CD4-positive, alpha-beta memory T cell (primary cell): ENCODE measurements around the gene TTC9C. TPM values are rescaled to one million over a fixed set of nuclear protein-coding genes. Genes with fewer than 3 reads are reported as not detected.

Source experiments
- CTCF ChIA-PET: fragments of 350-600 bp; sonication (Branson Sonifier 250); formaldehyde crosslinking; loops from one replicate; lab custom pipeline; 2021; ENCODE audit warnings: inconsistent platforms; ENCODE audit not compliant: partially characterized antibody; lab: Charles Lee
- POLR2A ChIA-PET: fragments of 350-600 bp; sonication (Branson Sonifier 250); formaldehyde crosslinking; loops from one replicate; lab custom pipeline; 2021; ENCODE audit not compliant: partially characterized antibody; lab: Charles Lee
- DNase-seq, 5 donors: peaks; one replicate each; pipeline versions ENCODE4 v3.0.0 to v3.0.0-alpha.2; 2020 to 2022; ENCODE audit warnings: mixed read lengths in 1 of 5
- H3K27ac ChIP-seq: one replicate; pipeline ENCODE4 v1.7.0; 2013; ENCODE audit warnings: low read depth, low read length
- H3K27me3 ChIP-seq: 2 replicates; pipeline ENCODE4 v1.7.0; 2013; ENCODE audit warnings: mild to moderate bottlenecking, low read length, moderate library complexity; ENCODE audit not compliant: insufficient read depth
- H3K36me3 ChIP-seq: 2 replicates; pipeline ENCODE4 v1.7.0; 2013; ENCODE audit warnings: mild to moderate bottlenecking, low read length, moderate library complexity; ENCODE audit not compliant: insufficient read depth
- H3K4me1 ChIP-seq: 2 replicates; pipeline ENCODE4 v1.7.0; 2013; ENCODE audit warnings: mild to moderate bottlenecking, low read length, moderate library complexity; ENCODE audit not compliant: insufficient read depth
- H3K4me3 ChIP-seq, 2 donors: one replicate each; pipeline ENCODE4 v1.7.0; 2013; ENCODE audit warnings: low read length in 2 of 2, mild to moderate bottlenecking in 1 of 2
- H3K9me3 ChIP-seq, 2 donors: one replicate each; pipeline ENCODE4 v1.7.0; 2013; ENCODE audit warnings: low read length in 2 of 2, control low read depth in 1 of 2; ENCODE audit not compliant: control insufficient read depth in 1 of 2
- H3K27ac Mint-ChIP-seq, 7 donors: one replicate each; pipeline ENCODE4 v1.8.0; 2020 to 2021; ENCODE audit warnings: mixed read lengths in 7 of 7, mild to moderate bottlenecking in 6 of 7, inconsistent platforms in 3 of 7, moderate library complexity in 3 of 7
- H3K27me3 Mint-ChIP-seq, 2 donors: one replicate each; pipeline ENCODE4 v1.8.0; 2020 to 2021; ENCODE audit warnings: mixed read lengths in 2 of 2
- H3K36me3 Mint-ChIP-seq, 2 donors: one replicate each; pipeline ENCODE4 v1.8.0; 2020 to 2021; ENCODE audit warnings: mixed read lengths in 2 of 2, inconsistent platforms in 1 of 2, mild to moderate bottlenecking in 1 of 2
- H3K4me1 Mint-ChIP-seq, 4 donors: one replicate each; pipeline ENCODE4 v1.8.0; 2020 to 2021; ENCODE audit warnings: mixed read lengths in 4 of 4, mild to moderate bottlenecking in 1 of 4
- H3K4me3 Mint-ChIP-seq, 8 donors: one replicate each; pipeline ENCODE4 v1.8.0; 2020 to 2021; ENCODE audit warnings: mixed read lengths in 8 of 8, mild to moderate bottlenecking in 7 of 8, moderate library complexity in 6 of 8, inconsistent platforms in 3 of 8
- H3K9me3 Mint-ChIP-seq, 8 donors: one replicate each; pipeline ENCODE4 v1.8.0; 2020 to 2021; ENCODE audit warnings: mixed read lengths in 8 of 8, mild to moderate bottlenecking in 5 of 8, inconsistent platforms in 3 of 8, moderate library complexity in 1 of 8
- intact Hi-C: fragments of 100-400 bp; cut with micrococcal nuclease; formaldehyde crosslinking; loops from one replicate; pipeline ENCODE4 v1.15.1; 2023
- polyA plus RNA-seq, 2 donors: library from polyadenylated mRNA; unstranded; fragments of 300-500 nt; fragmentation: Illumina TruSeq; gene quantifications; one replicate each; pipeline ENCODE4 v1.2.3, GENCODE V29; 2021
- total RNA-seq, 2 experiments: library from RNA; stranded (reverse); gene quantifications; one replicate each; pipeline ENCODE4 v1.2.3, GENCODE V29; 2021

TTC9C gene
- total and polyA plus RNA-seq, 4 experiments from 2014 or later = 10.2 to 53.5 (median 38.4) TPM

DNA sequence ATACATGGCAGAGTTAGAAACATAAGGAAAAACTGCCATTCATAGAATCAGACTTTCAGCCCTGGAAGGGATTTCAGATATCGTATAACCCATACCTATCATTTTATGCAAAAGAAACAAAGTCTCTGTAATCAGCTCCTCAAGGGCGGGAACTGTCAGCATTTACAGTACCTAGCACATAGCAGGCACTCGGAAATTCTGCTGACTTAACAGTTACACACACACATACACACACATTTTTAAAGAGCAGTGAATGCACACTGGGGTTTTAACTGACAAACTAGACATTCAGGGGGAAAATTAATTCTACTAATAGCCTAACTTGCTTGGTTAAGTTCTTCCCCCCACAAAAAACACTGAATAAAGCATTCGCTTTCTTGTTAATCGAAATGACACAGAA lies 12.1 kb upstream of the TTC9C start:
- no peak overlapping the region for H3K4me3 Mint-ChIP-seq
- H3K27ac ChIP-seq = peak overlapping the region; percentile 13
- no peak overlapping the region for H3K4me3 ChIP-seq
- intact Hi-C loops = no loop called here
- CTCF ChIA-PET = interaction anchor here (0.6 to 1.0 kb wide), 2 partner anchors 70 to 145 kb away, joined by 4 read pairs; no protein-coding TSS in a partner anchor
- DNase-seq = no peak
- H3K36me3 Mint-ChIP-seq = peaks cover 58 to 78% of the 10 kb centered on the region in 2 donors
- peak overlapping the region in 4 of 7 donors; percentile 19 to 70 (median 48) for H3K27ac Mint-ChIP-seq
- H3K36me3 ChIP-seq = peaks cover 82% of the 10 kb centered on the region
- no peaks in the 10 kb centered on the region for H3K27me3 Mint-ChIP-seq
- H3K9me3 ChIP-seq = no peaks in the 10 kb centered on the region
- H3K9me3 Mint-ChIP-seq = no peaks in the 10 kb centered on the region
- H3K27me3 ChIP-seq = no peaks in the 10 kb centered on the region
- H3K4me1 ChIP-seq = peaks cover 30% of the 10 kb centered on the region
- H3K4me1 Mint-ChIP-seq = peaks cover 28 to 60% (median 45%) of the 10 kb centered on the region in 4 donors
- POLR2A ChIA-PET = interaction anchor here (0.7 to 15.3 kb wide), 7 partner anchors 4 to 125 kb away, joined by 3 to 283 read pairs (median 4); partner anchors contain the start of genes BSCL2, C11orf98, CSKMT and GNG3

DNA sequence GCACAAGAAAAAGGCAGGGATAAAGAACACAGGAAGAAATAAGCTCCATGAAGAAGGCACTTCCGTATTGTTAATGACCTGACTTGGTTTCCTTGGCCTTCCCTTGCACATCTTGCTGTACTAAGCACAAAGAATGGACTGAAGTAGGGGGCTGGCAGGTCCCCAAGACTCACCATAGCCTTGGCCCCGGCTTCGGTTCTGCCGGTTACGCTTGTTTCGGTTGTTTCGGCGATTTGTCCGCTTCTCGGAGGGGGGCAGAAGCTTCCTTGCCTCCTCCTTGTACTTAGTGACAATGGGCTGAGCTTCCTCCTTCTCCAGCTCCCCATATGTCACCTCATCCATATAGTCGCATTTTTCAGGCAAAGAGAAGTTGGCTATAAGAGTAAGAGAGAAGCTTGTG lies 11.5 kb upstream of the TTC9C start:
- Mint-ChIP-seq H3K27me3 (no peaks in the 10 kb centered on the region), H3K9me3 (no peaks in the 10 kb centered on the region), H3K36me3 (peaks cover 64 to 82% of the 10 kb centered on the region in 2 donors), H3K4me1 (peaks cover 28 to 66% (median 49%) of the 10 kb centered on the region in 4 donors), H3K4me3 (no peak overlapping the region), H3K27ac (peak overlapping the region in 4 of 7 donors; percentile 16 to 77 (median 42))
- DNase-seq = no peak
- ChIA-PET CTCF (interaction anchor here (2.1 kb wide), 1 partner anchor 12 kb away, joined by 4 read pairs; no protein-coding TSS in a partner anchor), POLR2A (interaction anchor here (1.1 to 15.3 kb wide), 4 partner anchors 5 to 124 kb away, joined by 3 to 283 read pairs (median 144); partner anchors contain the start of genes BSCL2, C11orf98, CSKMT and GNG3)
- Histone ChIP-seq H3K36me3 (peaks cover 83% of the 10 kb centered on the region), H3K4me3 (no peak overlapping the region), H3K27me3 (no peaks in the 10 kb centered on the region), H3K27ac (peak overlapping the region; percentile 13), H3K9me3 (no peaks in the 10 kb centered on the region), H3K4me1 (peaks cover 36% of the 10 kb centered on the region)
- intact Hi-C loops = no loop called here

DNA sequence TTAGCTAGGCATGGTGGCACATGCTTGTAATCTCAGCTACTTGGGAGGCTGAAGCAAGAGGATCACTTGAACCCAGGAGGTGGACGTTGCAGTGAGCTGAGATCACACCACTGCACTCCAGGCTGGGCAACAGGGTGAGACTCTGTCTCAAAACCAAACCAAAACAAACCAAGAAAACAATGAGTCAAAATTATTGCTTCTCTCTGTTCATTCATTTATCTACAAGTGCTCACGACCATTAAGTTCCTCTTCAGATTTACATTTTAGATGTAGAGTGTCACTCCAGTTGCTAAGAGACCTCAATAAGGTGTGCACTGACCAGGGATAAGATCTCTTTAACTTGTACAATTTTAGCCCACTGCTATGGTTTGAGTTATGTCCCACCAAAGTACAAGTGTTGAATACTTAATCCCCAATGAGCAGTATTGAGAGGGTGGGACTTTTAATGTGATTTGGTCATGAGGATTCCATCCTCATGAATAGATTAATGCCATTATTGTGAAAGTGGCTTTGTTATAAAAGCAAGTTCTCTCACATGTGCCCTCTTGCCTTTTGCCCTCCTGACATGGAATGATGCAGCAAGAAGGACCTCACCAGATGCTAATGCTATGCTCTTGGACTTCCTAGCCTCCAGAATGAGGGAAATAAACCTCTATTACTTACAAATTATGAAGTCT lies 8.8 kb upstream of the TTC9C start:
- DNase-seq = no peak

DNA sequence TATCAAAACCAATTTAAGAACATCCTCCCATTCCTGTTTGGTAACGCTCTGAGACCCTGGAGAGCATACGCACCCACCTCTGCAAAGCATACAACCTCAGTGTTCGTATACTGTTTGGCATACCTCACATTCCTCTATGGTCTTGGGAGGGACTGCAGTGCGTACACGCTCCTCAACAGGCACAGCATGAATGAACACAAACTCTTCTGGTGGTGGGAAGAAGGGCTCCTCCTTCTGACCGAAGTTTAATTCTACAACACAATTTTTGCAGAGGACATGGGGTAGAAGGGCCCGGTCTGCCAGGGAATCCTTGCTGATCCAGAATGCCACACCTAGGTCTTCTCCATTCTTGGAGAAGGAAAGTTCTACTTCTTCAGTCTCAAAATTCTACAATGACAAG lies 6.3 kb upstream of the TTC9C start:
- DNase-seq = no peak
- H3K27me3 ChIP-seq = no peaks in the 10 kb centered on the region
- peak overlapping the region in 6 of 7 donors; percentile 37 to 77 (median 72) for H3K27ac Mint-ChIP-seq
- no peak overlapping the region for H3K4me3 ChIP-seq
- H3K4me1 Mint-ChIP-seq = peaks cover 36 to 75% (median 59%) of the 10 kb centered on the region in 4 donors
- H3K27ac ChIP-seq = no peak overlapping the region
- peaks cover 44% of the 10 kb centered on the region for H3K4me1 ChIP-seq
- CTCF ChIA-PET = no interaction called here
- H3K9me3 ChIP-seq = no peaks in the 10 kb centered on the region
- H3K27me3 Mint-ChIP-seq = no peaks in the 10 kb centered on the region
- peaks cover 71% of the 10 kb centered on the region for H3K36me3 ChIP-seq
- peaks cover 66 to 76% of the 10 kb centered on the region in 2 donors for H3K36me3 Mint-ChIP-seq
- POLR2A ChIA-PET = interaction anchor here (15.3 kb wide), 1 partner anchor 10 kb away, joined by 283 read pairs; the partner anchor contains the start of genes BSCL2 and GNG3
- H3K4me3 Mint-ChIP-seq = no peak overlapping the region
- no peaks in the 10 kb centered on the region for H3K9me3 Mint-ChIP-seq
- intact Hi-C loops = no loop called here

More for the DNA sequence above, 8.8 kb upstream of the TTC9C start:
- H3K9me3 ChIP-seq = no peaks in the 10 kb centered on the region
- H3K27me3 ChIP-seq = no peaks in the 10 kb centered on the region
- Mint-ChIP-seq H3K36me3 (peaks cover 76 to 83% of the 10 kb centered on the region in 2 donors), H3K9me3 (no peaks in the 10 kb centered on the region), H3K4me1 (peaks cover 30 to 72% (median 52%) of the 10 kb centered on the region in 4 donors), H3K27me3 (no peaks in the 10 kb centered on the region), H3K27ac (peak overlapping the region in 4 of 7 donors; percentile 32 to 89 (median 44)), H3K4me3 (no peak overlapping the region)
- peaks cover 34% of the 10 kb centered on the region for H3K4me1 ChIP-seq
- H3K27ac ChIP-seq = no peak overlapping the region
- intact Hi-C loops = no loop called here
- no peak overlapping the region for H3K4me3 ChIP-seq
- CTCF ChIA-PET = no interaction called here
- POLR2A ChIA-PET = interaction anchor here (0.7 to 15.3 kb wide), 5 partner anchors 8 to 162 kb away, joined by 3 to 283 read pairs (median 4); partner anchors contain the start of genes BSCL2, GNG3, SLC3A2 and TAF6L
- peaks cover 94% of the 10 kb centered on the region for H3K36me3 ChIP-seq

DNA sequence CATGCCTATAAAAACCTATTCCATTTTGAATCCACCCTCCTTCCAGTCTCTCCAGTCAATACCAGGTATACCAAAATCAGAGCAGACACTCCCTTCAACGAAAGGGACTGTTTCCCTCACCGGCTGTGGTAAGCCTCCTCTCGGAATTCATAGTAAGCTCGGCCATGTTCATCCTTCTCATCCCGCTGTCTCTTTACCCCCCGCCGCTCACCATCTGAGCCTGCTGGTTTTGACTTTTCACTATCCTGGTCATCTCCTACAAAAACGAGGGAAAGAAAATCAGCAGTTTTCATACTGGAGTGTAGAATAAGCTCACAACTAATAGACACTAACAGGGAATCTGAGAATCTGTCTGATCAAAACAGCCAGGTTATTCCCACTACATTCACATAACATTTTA lies 4.1 kb upstream of the TTC9C start:
- intact Hi-C loops = no loop called here
- Mint-ChIP-seq H3K9me3 (peaks cover 0 to 2% (median 0%) of the 10 kb centered on the region in 8 donors), H3K27ac (peak overlapping the region; percentile 29 to 98 (median 75)), H3K27me3 (no peaks in the 10 kb centered on the region), H3K4me1 (peaks cover 37 to 84% (median 58%) of the 10 kb centered on the region in 4 donors), H3K36me3 (peaks cover 58 to 82% of the 10 kb centered on the region in 2 donors), H3K4me3 (peak overlapping the region; percentile 62 to 98 (median 94))
- DNase-seq = no peak
- CTCF ChIA-PET = interaction anchor here (0.6 to 2.4 kb wide), 4 partner anchors 8 to 299 kb away, joined by 3 to 9 read pairs (median 3); no protein-coding TSS in a partner anchor
- H3K27me3 ChIP-seq = no peaks in the 10 kb centered on the region
- peak overlapping the region in 1 of 2 donors; percentile 24 for H3K4me3 ChIP-seq
- H3K9me3 ChIP-seq = no peaks in the 10 kb centered on the region
- POLR2A ChIA-PET = interaction anchor here (0.8 to 15.3 kb wide), 12 partner anchors 12 to 133 kb away, joined by 3 to 283 read pairs (median 6); partner anchors contain the start of genes BSCL2, C11orf98, CSKMT and GANAB
- peaks cover 44% of the 10 kb centered on the region for H3K4me1 ChIP-seq
- H3K36me3 ChIP-seq = peaks cover 49% of the 10 kb centered on the region
- peak overlapping the region; percentile 29 for H3K27ac ChIP-seq

DNA sequence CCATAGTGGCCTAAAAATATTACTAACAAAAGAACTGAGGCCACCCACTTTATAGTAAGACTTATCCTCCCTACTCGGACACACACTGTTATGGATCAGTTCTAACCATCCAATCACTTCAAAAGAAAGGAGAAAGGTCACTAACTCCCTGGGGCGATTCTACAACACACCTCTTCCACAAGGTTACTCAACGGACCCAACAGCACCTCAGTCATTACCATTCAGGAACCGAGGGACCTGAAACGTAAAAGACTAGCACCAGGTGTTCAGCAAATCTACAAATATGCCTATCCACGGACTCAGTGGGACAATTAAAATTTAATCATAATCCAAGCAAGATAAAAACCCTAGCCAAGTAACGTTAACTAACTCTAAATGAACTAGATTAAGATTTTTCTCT lies 2.6 kb upstream of the TTC9C start:
- no peak for DNase-seq
- Histone ChIP-seq H3K9me3 (no peaks in the 10 kb centered on the region), H3K4me1 (peaks cover 56% of the 10 kb centered on the region), H3K36me3 (peaks cover 36% of the 10 kb centered on the region), H3K27me3 (no peaks in the 10 kb centered on the region), H3K4me3 (peak overlapping the region; percentile 87 to 95), H3K27ac (peak overlapping the region; percentile 93)
- Mint-ChIP-seq H3K27me3 (no peaks in the 10 kb centered on the region), H3K27ac (peak overlapping the region; percentile 90 to 98 (median 94)), H3K4me3 (peak overlapping the region; percentile 84 to 98 (median 94)), H3K36me3 (peaks cover 47 to 70% of the 10 kb centered on the region in 2 donors), H3K4me1 (peaks cover 31 to 85% (median 56%) of the 10 kb centered on the region in 4 donors), H3K9me3 (peaks cover 0 to 2% (median 0%) of the 10 kb centered on the region in 8 donors)
- POLR2A ChIA-PET = interaction anchor here (0.6 to 15.3 kb wide), 19 partner anchors 14 to 166 kb away, joined by 3 to 283 read pairs (median 21); partner anchors contain the start of genes BSCL2, C11orf98, CSKMT and EEF1G
- intact Hi-C loops = no loop called here
- CTCF ChIA-PET = interaction anchor here (0.8 to 1.0 kb wide), 3 partner anchors 11 to 132 kb away, joined by 3 read pairs; no protein-coding TSS in a partner anchor
